Caco-2 (cell line): ENCODE measurements around the gene GUK1. TPM values are rescaled to one million over a fixed set of nuclear protein-coding genes. Genes with fewer than 3 reads are reported as not detected.

Source experiments
- BruUV-seq: library from RNA; stranded (reverse); fragments of 400-500 nt; replicated peaks from 2 replicates; lab custom pipeline; 2021; lab: Mats Ljungman, UMichigan
- CTCF ChIA-PET: fragments of 300-600 bp; sonication (Branson Sonifier 250); formaldehyde crosslinking; loops from one replicate; lab custom pipeline; 2022; ENCODE audit warnings: antibody characterized with exemption; lab: Charles Lee
- POLR2A ChIA-PET: fragments of 300-600 bp; sonication (Branson Sonifier 250); formaldehyde crosslinking; loops from one replicate; lab custom pipeline; 2022; ENCODE audit warnings: antibody characterized with exemption; lab: Charles Lee
- DNase-seq, 2 experiments: peaks; one replicate each; pipeline versions ENCODE4 v3.0.0 to v3.0.0-alpha.2; 2020 to 2022
- H3K27me3 ChIP-seq: replicated peaks from 2 replicates; pipeline ENCODE4 v1.6.0; 2011; ENCODE audit warnings: low read length; ENCODE audit not compliant: control insufficient read depth, insufficient read depth
- H3K36me3 ChIP-seq: 2 replicates; pipeline ENCODE4 v1.5.1; 2011; ENCODE audit warnings: low read length; ENCODE audit not compliant: control insufficient read depth, insufficient read depth
- H3K4me1 ChIP-seq: fragments of 250-450 bp; sonication (Bioruptor Pico); 2 replicates; pipeline ENCODE4 v1.5.1; 2020; ENCODE audit warnings: mild to moderate bottlenecking
- H3K4me3 ChIP-seq: 2 replicates; pipeline ENCODE4 v1.5.1; 2011; ENCODE audit warnings: low read depth, mild to moderate bottlenecking, control low read depth, low read length
- H3K9me3 ChIP-seq: fragments of 250-450 bp; sonication (Bioruptor Pico); 2 replicates; pipeline ENCODE4 v1.5.1; 2020; ENCODE audit warnings: mild to moderate bottlenecking, moderate library complexity
- H3K27ac Mint-ChIP-seq: one replicate; pipeline ENCODE4 v1.8.0; 2022; ENCODE audit warnings: mixed read lengths; ENCODE audit not compliant: unreplicated experiment
- H3K27me3 Mint-ChIP-seq: one replicate; pipeline ENCODE4 v1.8.0; 2022; ENCODE audit warnings: mixed read lengths; ENCODE audit not compliant: insufficient read depth, unreplicated experiment
- H3K36me3 Mint-ChIP-seq: one replicate; pipeline ENCODE4 v1.8.0; 2022; ENCODE audit warnings: mild to moderate bottlenecking, mixed read lengths; ENCODE audit not compliant: insufficient read depth, unreplicated experiment
- H3K4me1 Mint-ChIP-seq: one replicate; pipeline ENCODE4 v1.8.0; 2022; ENCODE audit warnings: low read depth, mixed read lengths; ENCODE audit not compliant: unreplicated experiment
- H3K4me3 Mint-ChIP-seq: one replicate; pipeline ENCODE4 v1.8.0; 2022; ENCODE audit warnings: mild to moderate bottlenecking, moderate library complexity, mixed read lengths; ENCODE audit not compliant: unreplicated experiment
- H3K9me3 Mint-ChIP-seq: one replicate; pipeline ENCODE4 v1.8.0; 2022; ENCODE audit warnings: mixed read lengths; ENCODE audit not compliant: unreplicated experiment
- CTCF ChIP-seq, 2 experiments: fragments of 200-600 bp in 1 of 2; IDR thresholded peaks; 1 replicate in 1 of 2; 2 replicates in 1 of 2; pipeline versions ENCODE4 v1.5.1 to v1.8.0; 2011 to 2022; ENCODE audit warnings: antibody characterized with exemption in 1 of 2, control low read depth in 1 of 2, inconsistent platforms in 1 of 2, low read depth in 1 of 2, low read length in 1 of 2, mild to moderate bottlenecking in 1 of 2, moderate library complexity in 1 of 2; ENCODE audit not compliant: insufficient read depth in 1 of 2, severe bottlenecking in 1 of 2, unreplicated experiment in 1 of 2
- intact Hi-C: fragments of 100-400 bp; cut with micrococcal nuclease; formaldehyde crosslinking; loops from one replicate; pipeline ENCODE4 v1.10.0; 2022; ENCODE audit not compliant: unreplicated experiment
- total RNA-seq: library from RNA; stranded (reverse); gene quantifications from 2 replicates; pipeline ENCODE4 v1.2.3, GENCODE V29; 2022

The GUK1 gene
- total RNA-seq, 1 experiment from 2014 or later, result 73.6 TPM

DNA sequence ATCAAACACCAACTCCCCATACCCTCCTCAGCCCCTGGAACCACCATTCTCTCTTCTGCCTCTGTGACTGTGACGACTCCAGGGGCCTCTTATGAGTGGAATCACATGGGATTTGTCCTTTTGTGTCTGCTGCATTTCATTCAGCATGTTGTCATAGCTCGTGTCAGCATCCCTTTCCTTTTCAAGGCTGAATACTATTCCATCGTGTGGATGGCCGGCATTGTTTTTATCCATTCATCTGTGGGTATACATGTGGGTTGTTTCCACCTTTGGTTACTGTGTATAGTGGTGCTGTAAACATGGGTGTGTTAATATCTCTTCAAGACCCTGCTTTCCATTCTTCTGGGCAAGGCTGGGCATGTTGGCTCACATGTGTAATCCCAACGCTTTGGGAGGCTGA, 50.7 kb downstream of the GUK1 start:
- H3K9me3 Mint-ChIP-seq, result no peaks in the 10 kb centered on the region
- Histone ChIP-seq H3K27me3 (no peaks in the 10 kb centered on the region), H3K4me1 (no peaks in the 10 kb centered on the region), H3K9me3 (peaks cover 9% of the 10 kb centered on the region; the same call in 1 of the 2 replicates), H3K4me3 (no peak overlapping the region), H3K36me3 (no peaks in the 10 kb centered on the region)
- no peak overlapping the region for H3K4me3 Mint-ChIP-seq
- H3K36me3 Mint-ChIP-seq, result no peaks in the 10 kb centered on the region
- no peaks in the 10 kb centered on the region for H3K27me3 Mint-ChIP-seq
- CTCF ChIA-PET, result interaction anchor here (1.0 kb wide), 1 partner anchor 60 kb away, joined by 3 read pairs; no protein-coding TSS in a partner anchor
- no TSS peak for BruUV-seq
- peak in 1 of 2 experiments; percentile 2 for DNase-seq
- TF ChIP-seq CTCF (IDR thresholded peaks at IDR 0.05; ENCODE audit: insufficient read depth in 1 of 2, low read depth in 1 of 2, low read length in 1 of 2, severe bottlenecking in 1 of 2, unreplicated experiment in 1 of 2), result no peak
- no peaks in the 10 kb centered on the region for H3K4me1 Mint-ChIP-seq
- no peak overlapping the region for H3K27ac Mint-ChIP-seq
- intact Hi-C loops, result no loop called here
- POLR2A ChIA-PET, result no interaction called here

GRCh38 chr1:228194436-228194835, 54.4 kb downstream of the GUK1 start:
- ChIA-PET POLR2A (no interaction called here), CTCF (interaction anchor here (0.8 kb wide), 1 partner anchor 64 kb away, joined by 3 read pairs; no protein-coding TSS in a partner anchor)
- intact Hi-C loops, result no loop called here
- H3K4me1 ChIP-seq, result no peaks in the 10 kb centered on the region
- H3K36me3 Mint-ChIP-seq, result no peaks in the 10 kb centered on the region
- H3K4me3 ChIP-seq, result no peak overlapping the region
- H3K9me3 Mint-ChIP-seq, result peaks cover 18% of the 10 kb centered on the region
- H3K27me3 ChIP-seq, result no peaks in the 10 kb centered on the region
- BruUV-seq, result no TSS peak
- peak in 1 of 2 experiments; percentile 1 for DNase-seq
- no peak for TF ChIP-seq CTCF (IDR thresholded peaks at IDR 0.05; ENCODE audit: insufficient read depth in 1 of 2, low read depth in 1 of 2, low read length in 1 of 2, severe bottlenecking in 1 of 2, unreplicated experiment in 1 of 2)
- no peak overlapping the region for H3K4me3 Mint-ChIP-seq
- no peaks in the 10 kb centered on the region for H3K27me3 Mint-ChIP-seq
- H3K9me3 ChIP-seq, result peaks cover 11% of the 10 kb centered on the region
- no peak overlapping the region for H3K27ac Mint-ChIP-seq
- H3K36me3 ChIP-seq, result no peaks in the 10 kb centered on the region
- H3K4me1 Mint-ChIP-seq, result no peaks in the 10 kb centered on the region

GRCh38 chr1:228194921-228195812, 55.1 kb downstream of the GUK1 start:
- H3K27me3 Mint-ChIP-seq, result no peaks in the 10 kb centered on the region
- ChIA-PET CTCF (interaction anchor here (0.8 kb wide), 1 partner anchor 64 kb away, joined by 3 read pairs; no protein-coding TSS in a partner anchor), POLR2A (no interaction called here)
- Histone ChIP-seq H3K9me3 (peaks cover 17% of the 10 kb centered on the region), H3K4me1 (no peaks in the 10 kb centered on the region), H3K36me3 (no peaks in the 10 kb centered on the region), H3K27me3 (no peaks in the 10 kb centered on the region), H3K4me3 (no peak overlapping the region)
- H3K27ac Mint-ChIP-seq, result no peak overlapping the region
- H3K36me3 Mint-ChIP-seq, result no peaks in the 10 kb centered on the region
- DNase-seq, result peak in 1 of 2 experiments; percentile 5
- no peak overlapping the region for H3K4me3 Mint-ChIP-seq
- peaks cover 24% of the 10 kb centered on the region for H3K9me3 Mint-ChIP-seq
- H3K4me1 Mint-ChIP-seq, result no peaks in the 10 kb centered on the region
- intact Hi-C loops, result no loop called here
- no peak for TF ChIP-seq CTCF (IDR thresholded peaks at IDR 0.05; ENCODE audit: insufficient read depth in 1 of 2, low read depth in 1 of 2, low read length in 1 of 2, severe bottlenecking in 1 of 2, unreplicated experiment in 1 of 2)
- BruUV-seq, result no TSS peak
